ENCODE data around the gene ANAPC1.
"Not testable (repeated sequence)": the region's sequence is repeated elsewhere in the genome, so short reads cannot be mapped to it uniquely, and the experiment has no call there.

The ANAPC1 gene

GRCh38 chr2:111747410-111748115 is 136.4 kb downstream of the ANAPC1 start:
- peak in 1 of 2 donors; percentile 0 for DNase-seq (ENCODE audit: low read depth in 2 of 2)
- not testable (repeated sequence) for H3K4me3 ChIP-seq (replicated peaks in 1 of 2; ENCODE audit: low read depth in 2 of 2, low read length in 2 of 2)
- peak; percentile 34 for TF ChIP-seq CTCF (IDR thresholded peaks at IDR 0.05; ENCODE audit: low read depth, low read length)

DNA sequence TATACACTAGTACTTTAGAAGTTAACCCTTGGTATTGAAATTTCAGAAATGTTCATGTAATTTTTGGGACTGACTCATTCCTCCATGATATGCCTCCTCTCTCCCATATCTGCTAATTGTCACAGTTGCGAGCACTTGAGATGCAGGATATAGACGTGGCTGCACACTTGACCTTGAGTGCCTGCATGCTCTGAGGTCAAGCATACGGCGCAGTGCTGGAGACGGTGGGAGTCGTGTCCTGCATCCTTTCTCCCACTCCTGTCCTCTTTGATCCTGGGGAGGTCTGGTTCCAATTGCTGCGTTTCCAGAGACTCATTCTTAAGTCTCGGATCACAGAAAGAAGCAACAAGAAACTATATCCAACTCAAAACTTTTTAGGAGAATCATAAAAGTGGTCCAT is 139.2 kb downstream of the ANAPC1 start:
- not testable (repeated sequence) for H3K4me3 ChIP-seq (replicated peaks in 1 of 2; ENCODE audit: low read depth in 2 of 2, low read length in 2 of 2); DNase-seq (ENCODE audit: low read depth in 2 of 2)

- DNase-seq (ENCODE audit: low read depth in 2 of 2); H3K4me3 ChIP-seq (replicated peaks in 1 of 2; ENCODE audit: low read depth in 2 of 2, low read length in 2 of 2): not testable (repeated sequence)
These were observed 142.5 kb downstream of the ANAPC1 start for GRCh38 chr2:111741517-111741916.

DNA sequence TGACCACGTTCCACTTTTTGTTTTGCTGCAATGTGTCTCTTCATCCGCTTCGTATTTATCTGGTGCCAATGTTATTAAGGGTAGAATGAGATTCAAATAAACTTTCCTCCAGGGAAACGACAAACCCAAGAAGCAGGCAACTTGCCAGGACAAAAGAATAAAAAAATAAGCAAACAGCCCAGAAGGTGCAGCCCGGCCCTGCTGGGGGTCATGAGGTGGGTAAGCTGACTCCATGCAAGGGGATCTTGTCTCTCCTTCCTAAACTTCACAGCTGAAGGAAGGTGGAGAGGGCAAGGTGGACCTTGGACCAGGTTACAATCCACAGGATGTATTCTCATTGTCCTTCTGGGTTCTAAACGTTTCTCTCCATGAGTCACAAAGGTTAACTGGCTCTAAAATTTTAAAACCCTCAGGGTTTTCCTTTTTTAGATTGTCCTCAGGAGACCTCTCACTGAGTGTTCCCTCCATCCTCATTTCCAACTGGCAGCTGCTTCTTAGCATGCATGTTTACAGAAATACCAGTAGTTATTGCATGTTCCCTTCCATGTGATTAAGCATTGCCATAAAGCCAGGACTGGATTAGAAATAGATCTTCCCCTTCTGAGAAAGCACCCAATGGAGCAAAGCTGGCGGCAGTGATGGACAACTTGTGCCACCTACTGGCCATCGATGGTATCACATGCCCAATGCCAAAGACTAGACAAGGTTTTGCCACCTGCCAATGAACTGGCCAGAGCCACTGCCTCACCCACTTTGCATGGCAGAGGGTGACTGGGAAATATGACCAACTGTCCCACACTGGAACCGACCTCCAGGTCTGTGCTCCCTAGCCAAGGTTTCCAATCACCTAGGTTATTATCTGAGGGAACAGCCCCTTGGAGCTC is 147.9 kb downstream of the ANAPC1 start:
- not testable (repeated sequence) for H3K4me3 ChIP-seq (replicated peaks in 1 of 2; ENCODE audit: low read depth in 2 of 2, low read length in 2 of 2)
- peak; percentile 26 for TF ChIP-seq CTCF (IDR thresholded peaks at IDR 0.05; ENCODE audit: low read depth, low read length)
- DNase-seq (ENCODE audit: low read depth in 2 of 2) = peak; percentile 58 to 67

DNA sequence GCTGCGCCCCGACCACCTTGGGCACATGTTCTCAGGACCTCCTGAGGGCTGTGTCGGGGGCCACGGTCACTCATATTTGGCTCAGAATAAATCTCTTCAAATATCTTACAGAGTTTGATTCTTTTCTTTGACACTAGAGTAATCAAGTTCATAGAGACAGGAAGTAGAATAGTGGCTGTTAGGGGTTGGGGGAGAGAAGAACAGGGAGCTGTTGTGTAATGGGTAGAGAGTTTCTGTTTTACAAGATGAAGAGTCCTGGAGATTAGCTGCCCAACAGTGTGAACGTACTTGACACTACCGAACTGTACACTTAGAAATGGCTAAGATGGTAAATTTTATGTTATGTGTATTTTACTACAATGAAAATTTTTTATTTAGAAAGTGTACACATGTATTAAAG is 148.6 kb downstream of the ANAPC1 start:
- DNase-seq (ENCODE audit: low read depth in 2 of 2) = not testable (repeated sequence)

DNA sequence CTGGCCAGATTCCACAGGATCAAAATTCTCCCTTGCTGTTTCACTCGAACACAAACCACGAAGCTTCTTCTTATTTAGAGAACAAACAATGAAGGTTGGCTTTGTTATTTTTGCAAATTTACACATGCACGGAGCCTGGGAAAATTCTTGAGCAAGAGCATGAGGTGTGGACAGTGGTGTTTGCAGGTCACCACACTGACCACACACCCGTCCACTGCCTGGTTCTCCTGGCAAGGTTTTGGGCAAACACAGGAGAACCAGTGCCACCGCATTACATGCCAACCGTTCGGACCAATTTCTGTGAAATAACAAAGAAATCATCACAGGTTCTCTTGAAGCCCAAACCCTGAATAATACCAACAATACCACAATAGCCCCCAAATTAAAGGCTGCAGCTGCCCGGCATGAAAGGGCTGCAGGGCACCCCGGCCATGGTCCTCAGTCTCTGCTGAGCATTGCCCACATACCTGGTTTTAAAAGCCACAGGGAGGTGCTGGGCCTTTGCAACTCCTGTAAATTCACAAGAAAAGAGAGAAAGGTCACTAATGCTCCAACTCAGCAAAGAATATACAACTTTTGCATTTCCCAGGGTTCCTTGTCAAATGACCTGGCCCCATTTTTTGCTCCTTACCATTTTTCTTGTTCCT is 154.1 kb downstream of the ANAPC1 start:
- not testable (repeated sequence) for DNase-seq (ENCODE audit: low read depth in 2 of 2); H3K4me3 ChIP-seq (replicated peaks in 1 of 2; ENCODE audit: low read depth in 2 of 2, low read length in 2 of 2)

More for the DNA sequence above, 148.6 kb downstream of the ANAPC1 start:
- not testable (repeated sequence) for H3K4me3 ChIP-seq (replicated peaks in 1 of 2; ENCODE audit: low read depth in 2 of 2, low read length in 2 of 2)

DNA sequence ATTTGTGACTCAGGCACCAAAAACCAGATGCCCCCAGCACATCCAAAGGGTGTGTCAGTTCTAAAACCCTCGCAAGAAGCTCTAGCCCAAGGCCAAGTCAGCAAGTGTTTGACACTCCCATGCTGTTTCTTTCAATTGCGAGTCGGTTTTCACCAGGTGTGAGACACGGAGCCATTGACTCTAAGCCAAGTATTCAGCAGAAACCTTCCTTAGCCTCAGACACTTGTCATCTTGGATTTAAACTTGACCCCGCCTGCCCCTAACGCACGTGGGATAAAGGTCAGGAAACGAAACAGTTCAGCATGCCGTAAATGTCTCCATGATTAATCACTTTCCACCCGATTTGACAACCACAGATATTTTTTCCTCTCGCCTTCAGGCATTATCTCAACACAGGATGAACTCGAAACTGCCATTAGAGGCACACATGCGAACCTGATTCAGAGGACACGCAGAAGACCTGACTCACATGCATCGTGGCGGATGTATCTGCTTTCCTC is 156.3 kb downstream of the ANAPC1 start:
- DNase-seq (ENCODE audit: low read depth in 2 of 2); H3K4me3 ChIP-seq (replicated peaks in 1 of 2; ENCODE audit: low read depth in 2 of 2, low read length in 2 of 2): not testable (repeated sequence)

DNA sequence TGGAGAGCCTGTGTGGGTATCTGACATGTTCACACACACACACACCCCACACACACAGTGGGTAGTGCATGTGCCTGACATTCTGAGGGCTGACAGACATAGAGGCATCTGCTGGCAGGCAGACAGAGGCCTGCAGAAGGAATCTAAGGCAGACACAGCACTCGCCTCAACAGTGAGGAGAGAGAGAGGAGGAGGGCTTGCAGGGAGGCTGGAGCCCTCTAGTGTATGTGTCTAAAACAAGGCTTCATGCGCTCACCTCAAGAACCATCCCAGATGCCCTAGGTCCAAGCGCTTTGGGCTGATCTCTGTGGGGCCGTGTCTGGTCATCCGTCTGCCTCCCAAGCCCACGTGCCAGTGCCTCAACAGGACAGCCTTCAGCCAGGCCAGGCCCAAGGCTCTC is 158.3 kb downstream of the ANAPC1 start:
- peak; percentile 31 to 65 for DNase-seq (ENCODE audit: low read depth in 2 of 2)

GRCh38 chr2:111719610-111720009 is 164.4 kb downstream of the ANAPC1 start:
- H3K4me3 ChIP-seq (replicated peaks in 1 of 2; ENCODE audit: low read depth in 2 of 2, low read length in 2 of 2); DNase-seq (ENCODE audit: low read depth in 2 of 2): not testable (repeated sequence)

More for the DNA sequence above, 158.3 kb downstream of the ANAPC1 start:
- H3K4me3 ChIP-seq (replicated peaks in 1 of 2; ENCODE audit: low read depth in 2 of 2, low read length in 2 of 2) = not testable (repeated sequence)
